ENCODE data around the gene CYB5A. TPM values are rescaled to one million over a fixed set of nuclear protein-coding genes. Genes with fewer than 3 reads are reported as not detected.

Gene CYB5A
- total and polyA plus RNA-seq, 9 of the 15 experiments (the other 6 are each of a cell fraction or from before 2014, with no cell fraction given): 11.9 to 22.6 (median 14.1) TPM

DNA sequence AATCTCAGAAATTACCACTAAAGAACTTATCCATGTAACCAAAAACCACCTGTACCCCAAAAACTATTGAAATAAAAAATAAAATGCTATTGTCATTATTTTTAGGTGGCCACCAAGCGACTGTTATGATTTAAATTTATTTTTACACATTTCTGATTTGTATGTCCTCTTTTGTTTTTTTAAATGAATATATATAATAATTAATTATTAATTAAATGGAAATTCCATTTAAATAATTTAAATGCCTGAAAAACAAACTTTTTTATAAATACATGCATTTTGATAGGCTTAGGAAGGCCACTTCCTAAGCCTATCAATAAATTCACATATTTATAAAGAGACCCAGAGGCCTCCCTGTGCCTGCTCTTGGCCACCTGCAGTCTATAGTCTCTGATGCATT is 52.2 kb downstream of the CYB5A start:
- Histone ChIP-seq H3K27ac (ENCODE audit: extremely low read depth, low read depth, low read length) (no peak overlapping the region), H3K9me1 (ENCODE audit: control insufficient read depth, insufficient read depth, low read length) (no peaks in the 10 kb centered on the region), H3K36me3 (ENCODE audit: control insufficient read depth, insufficient read depth, low read length) (no peaks in the 10 kb centered on the region), H3K79me2 (ENCODE audit: control insufficient read depth, insufficient read depth, low read length) (no peaks in the 10 kb centered on the region), H3K27me3 (ENCODE audit: control insufficient read depth in 2 of 2, insufficient read depth in 2 of 2, low read length in 2 of 2) (no peaks in the 10 kb centered on the region), H3K9ac (ENCODE audit: insufficient read depth in 1 of 2, low read depth in 2 of 2, low read length in 2 of 2) (no peak overlapping the region), H3K4me1 (replicated peaks in 1 of 2; ENCODE audit: control insufficient read depth in 2 of 2, insufficient read depth in 2 of 2, low read length in 2 of 2) (peaks cover 13 to 27% of the 10 kb centered on the region in 2 experiments; a peak in 3 of 5 replicates), H4K20me1 (replicated peaks; ENCODE audit: control insufficient read depth, insufficient read depth, low read length) (no peaks in the 10 kb centered on the region), H3K4me2 (ENCODE audit: insufficient read depth, low read length) (no peak overlapping the region), H2AFZ (ENCODE audit: low read depth, low read length) (no peak overlapping the region), H3K4me3 (no peak overlapping the region), H3K9me3 (replicated peaks; ENCODE audit: control insufficient read depth, insufficient read depth, low read depth, low read length) (no peaks in the 10 kb centered on the region)
- FAIRE-seq (no peak), DNase-seq (ENCODE audit: extremely low read depth in 1 of 4, low spot score in 3 of 4) (no peak), ATAC-seq (no peak)
- BruUV-seq (replicated peaks): no TSS peak
- ChIA-PET POLR2A (no interaction called here), CTCF (ENCODE audit: low intra/inter-chr PET ratio) (no interaction called here)
- TF ChIP-seq, protein P1, sequence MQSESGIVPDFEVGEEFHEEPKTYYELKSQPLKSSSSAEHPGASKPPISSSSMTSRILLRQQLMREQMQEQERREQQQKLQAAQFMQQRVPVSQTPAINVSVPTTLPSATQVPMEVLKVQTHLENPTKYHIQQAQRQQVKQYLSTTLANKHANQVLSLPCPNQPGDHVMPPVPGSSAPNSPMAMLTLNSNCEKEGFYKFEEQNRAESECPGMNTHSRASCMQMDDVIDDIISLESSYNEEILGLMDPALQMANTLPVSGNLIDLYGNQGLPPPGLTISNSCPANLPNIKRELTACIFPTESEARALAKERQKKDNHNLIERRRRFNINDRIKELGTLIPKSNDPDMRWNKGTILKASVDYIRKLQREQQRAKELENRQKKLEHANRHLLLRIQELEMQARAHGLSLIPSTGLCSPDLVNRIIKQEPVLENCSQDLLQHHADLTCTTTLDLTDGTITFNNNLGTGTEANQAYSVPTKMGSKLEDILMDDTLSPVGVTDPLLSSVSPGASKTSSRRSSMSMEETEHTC (IDR thresholded peaks at IDR 0.05): no peak
- intact Hi-C loops (cut with micrococcal nuclease) (no loop called here), in situ Hi-C loops (cut with MboI) (no loop called here)
- 53% methylated on average over 1 of the region's 1 CpG for WGBS (ENCODE audit: insufficient coverage, low coverage, missing lambda C conversion rate)

GRCh38 chr18:74234326-74235171 is 57.2 kb downstream of the CYB5A start:
- Histone ChIP-seq H3K36me3 (ENCODE audit: control insufficient read depth, insufficient read depth, low read length) (no peaks in the 10 kb centered on the region), H3K4me2 (ENCODE audit: insufficient read depth, low read length) (no peak overlapping the region; the same call in 1 of the 2 replicates), H3K27me3 (ENCODE audit: control insufficient read depth in 2 of 2, insufficient read depth in 2 of 2, low read length in 2 of 2) (no peaks in the 10 kb centered on the region), H3K9me3 (replicated peaks; ENCODE audit: control insufficient read depth, insufficient read depth, low read depth, low read length) (no peaks in the 10 kb centered on the region), H3K27ac (ENCODE audit: extremely low read depth, low read depth, low read length) (no peak overlapping the region), H2AFZ (ENCODE audit: low read depth, low read length) (peak overlapping the region; percentile 82), H3K79me2 (ENCODE audit: control insufficient read depth, insufficient read depth, low read length) (no peaks in the 10 kb centered on the region), H3K4me3 (no peak overlapping the region), H3K4me1 (replicated peaks in 1 of 2; ENCODE audit: control insufficient read depth in 2 of 2, insufficient read depth in 2 of 2, low read length in 2 of 2) (0 out of 5 replicates have a peak, but pooled peaks cover 0 to 6% of the 10 kb centered on the region in 2 experiments), H4K20me1 (replicated peaks; ENCODE audit: control insufficient read depth, insufficient read depth, low read length) (no peaks in the 10 kb centered on the region), H3K9me1 (ENCODE audit: control insufficient read depth, insufficient read depth, low read length) (no peaks in the 10 kb centered on the region), H3K9ac (ENCODE audit: insufficient read depth in 1 of 2, low read depth in 2 of 2, low read length in 2 of 2) (no peak overlapping the region)
- 42% methylated on average over 9 of the region's 10 CpGs for WGBS (ENCODE audit: insufficient coverage, low coverage, missing lambda C conversion rate)
- in situ Hi-C loops (cut with MboI): no loop called here
- peak; percentile 19 for FAIRE-seq
- ChIA-PET CTCF (ENCODE audit: low intra/inter-chr PET ratio) (no interaction called here), POLR2A (no interaction called here)
- TF ChIP-seq NR2C2 (CRISPR knock-in tag; IDR thresholded peaks at IDR 0.05): no peak
- TF ChIP-seq NR2C2 (tag; IDR thresholded peaks at IDR 0.05): peak; percentile 24; the same call in 1 of the 2 replicates
- TF ChIP-seq CEBPB (tag; IDR thresholded peaks at IDR 0.05): peak; percentile 86
- TF ChIP-seq ATF3 (IDR thresholded peaks at IDR 0.05): peak; percentile 7; the same call in 1 of the 2 replicates
- TF ChIP-seq ATF3 (CRISPR knock-in tag; conservative IDR thresholded peaks at IDR 0.05): no peak
- TF ChIP-seq NR3C1 (CRISPR knock-in tag; IDR thresholded peaks at IDR 0.05): no peak
- TF ChIP-seq NFRKB (IDR thresholded peaks at IDR 0.05; ENCODE audit: low read depth): no peak
- TF ChIP-seq CEBPG (CRISPR knock-in tag; IDR thresholded peaks at IDR 0.05): 0 out of 2 replicates have a peak, but pooled peaks have one; percentile 12
- TF ChIP-seq CEBPG (tag; conservative IDR thresholded peaks at IDR 0.05 in 1 of 2, IDR thresholded peaks at IDR 0.05 in 1 of 2): peak; percentile 54 to 65; a peak in 3 of 4 replicates
- 0 out of 2 replicates have a peak, but pooled peaks have one; percentile 0 for TF ChIP-seq EGR1 (conservative IDR thresholded peaks at IDR 0.05)
- no peak for TF ChIP-seq TAF15 (IDR thresholded peaks at IDR 0.05; ENCODE audit: low read depth, low read length)
- no TSS peak for BruUV-seq (replicated peaks)
- DNase-seq (ENCODE audit: extremely low read depth in 1 of 4, low spot score in 3 of 4): peak in 1 of 4 experiments; percentile 18
- no peak for ATAC-seq
- intact Hi-C loops (cut with micrococcal nuclease): no loop called here
